H9 (cell line): ENCODE data around the gene NEBL. TPM values are rescaled to one million over a fixed set of nuclear protein-coding genes. Genes with fewer than 3 reads are reported as not detected.

Experiments used
- DNase-seq: peaks from one replicate; pipeline ENCODE4 v3.0.0-alpha.2; 2017
- H2AFZ ChIP-seq: one replicate; pipeline ENCODE4 v1.6.1; 2013; ENCODE audit warnings: mild to moderate bottlenecking, low read length, control low read depth, moderate library complexity
- H2AK5ac ChIP-seq: 2 replicates; pipeline ENCODE4 v1.6.1; 2013; ENCODE audit warnings: low read length, control low read depth, mixed read lengths; ENCODE audit not compliant: insufficient read length
- H2BK120ac ChIP-seq: one replicate; pipeline ENCODE4 v1.6.1; 2013; ENCODE audit warnings: low read depth, mild to moderate bottlenecking, low read length, control low read depth, inconsistent platforms; ENCODE audit not compliant: poor library complexity, severe bottlenecking
- H2BK12ac ChIP-seq: 2 replicates; pipeline ENCODE4 v1.6.1; 2013; ENCODE audit warnings: low read length, control low read depth, mixed read lengths, low read depth; ENCODE audit not compliant: insufficient read length
- H2BK15ac ChIP-seq: 2 replicates; pipeline ENCODE4 v1.6.1; 2013; ENCODE audit warnings: low read depth, low read length, control low read depth
- H2BK20ac ChIP-seq: one replicate; pipeline ENCODE4 v1.6.1; 2013; ENCODE audit warnings: low read depth, mild to moderate bottlenecking, low read length, control low read depth, inconsistent platforms; ENCODE audit not compliant: poor library complexity, severe bottlenecking
- H2BK5ac ChIP-seq: 2 replicates; pipeline ENCODE4 v1.6.1; 2013; ENCODE audit warnings: low read length, control low read depth, mixed read lengths; ENCODE audit not compliant: insufficient read length
- H3K14ac ChIP-seq: 2 replicates; pipeline ENCODE4 v1.6.1; 2013; ENCODE audit warnings: low read length, control low read depth; ENCODE audit not compliant: insufficient read depth
- H3K18ac ChIP-seq: 2 replicates; pipeline ENCODE4 v1.6.1; 2013; ENCODE audit warnings: low read depth, mild to moderate bottlenecking, mixed read lengths, low read length, control low read depth; ENCODE audit not compliant: insufficient read length
- H3K23ac ChIP-seq: 2 replicates; pipeline ENCODE4 v1.6.1; 2013; ENCODE audit warnings: low read length, control low read depth, mixed read lengths, low read depth; ENCODE audit not compliant: insufficient read length
- H3K23me2 ChIP-seq: 2 replicates; pipeline ENCODE4 v1.6.1; 2013; ENCODE audit warnings: low read depth, mild to moderate bottlenecking, mixed read lengths, low read length, control low read depth; ENCODE audit not compliant: insufficient read length, poor library complexity, severe bottlenecking
- H3K27ac ChIP-seq: 2 replicates; pipeline ENCODE4 v1.5.1; 2013; ENCODE audit warnings: low read length, control low read depth, mixed read lengths, low read depth; ENCODE audit not compliant: insufficient read length
- H3K27me3 ChIP-seq: 2 replicates; pipeline ENCODE4 v1.6.1; 2013; ENCODE audit warnings: low read length, control low read depth, inconsistent platforms; ENCODE audit not compliant: insufficient read depth
- H3K4ac ChIP-seq: 2 replicates; pipeline ENCODE4 v1.6.1; 2013; ENCODE audit warnings: low read depth, mild to moderate bottlenecking, control low read depth, inconsistent platforms, low read length, moderate library complexity
- H3K4me1 ChIP-seq: 2 replicates; pipeline ENCODE4 v1.6.1; 2013; ENCODE audit warnings: low read length, control low read depth, inconsistent platforms; ENCODE audit not compliant: insufficient read depth
- H3K4me2 ChIP-seq: 2 replicates; pipeline ENCODE4 v1.6.1; 2013; ENCODE audit warnings: low read length, control low read depth, mixed read lengths; ENCODE audit not compliant: insufficient read length, insufficient read depth
- H3K56ac ChIP-seq: 2 replicates; pipeline ENCODE4 v1.6.1; 2013; ENCODE audit warnings: low read depth, mild to moderate bottlenecking, mixed read lengths, low read length, control low read depth; ENCODE audit not compliant: insufficient read length
- H3K79me1 ChIP-seq: 2 replicates; pipeline ENCODE4 v1.6.1; 2013; ENCODE audit warnings: low read depth, mild to moderate bottlenecking, moderate library complexity, low read length, control low read depth, inconsistent platforms; ENCODE audit not compliant: insufficient read depth, poor library complexity, severe bottlenecking
- H3K79me2 ChIP-seq: 2 replicates; pipeline ENCODE4 v1.6.1; 2013; ENCODE audit warnings: low read length, control low read depth, inconsistent platforms; ENCODE audit not compliant: insufficient read depth
- H3K9ac ChIP-seq: 2 replicates; pipeline ENCODE4 v1.6.1; 2013; ENCODE audit warnings: low read length, control low read depth, mixed read lengths; ENCODE audit not compliant: insufficient read length; ENCODE audit errors: extremely low read depth
- H3K9me3 ChIP-seq: one replicate; pipeline ENCODE4 v1.6.1; 2013; ENCODE audit warnings: low read depth, low read length, inconsistent platforms; ENCODE audit not compliant: control insufficient read depth
- H3T11ph ChIP-seq: one replicate; pipeline ENCODE4 v1.6.1; 2013; ENCODE audit warnings: mild to moderate bottlenecking, low read length, control low read depth, inconsistent platforms
- H4K20me1 ChIP-seq: one replicate; pipeline ENCODE4 v1.6.1; 2013; ENCODE audit not compliant: control insufficient read depth, insufficient read length, insufficient read depth
- H4K5ac ChIP-seq: 2 replicates; pipeline ENCODE4 v1.6.1; 2013; ENCODE audit warnings: low read depth, mild to moderate bottlenecking, mixed read lengths, low read length, control low read depth; ENCODE audit not compliant: insufficient read length
- H4K8ac ChIP-seq: replicated peaks from 2 replicates; pipeline ENCODE4 v1.6.1; 2013; ENCODE audit warnings: low read length, control low read depth, mixed read lengths, low read depth; ENCODE audit not compliant: insufficient read length
- H4K91ac ChIP-seq: 2 replicates; pipeline ENCODE4 v1.6.1; 2013; ENCODE audit warnings: low read depth, mild to moderate bottlenecking, moderate library complexity, mixed read lengths, low read length, control low read depth; ENCODE audit not compliant: insufficient read length
- H3K27ac Mint-ChIP-seq, 3 experiments: 2 replicates in 2 of 3; 3 replicates in 1 of 3; pipeline ENCODE4 v1.8.0; 2020 to 2021; ENCODE audit warnings: mixed read lengths in 3 of 3, mild to moderate bottlenecking in 1 of 3, moderate library complexity in 1 of 3
- H3K27me3 Mint-ChIP-seq: 2 replicates; pipeline ENCODE4 v1.8.0; 2021; ENCODE audit warnings: low read depth, mild to moderate bottlenecking, moderate library complexity, mixed read lengths
- H3K36me3 Mint-ChIP-seq, 3 experiments: 2 replicates in 2 of 3; 3 replicates in 1 of 3; pipeline ENCODE4 v1.8.0; 2020 to 2021; ENCODE audit warnings: low read depth in 3 of 3, mixed read lengths in 3 of 3; ENCODE audit not compliant: insufficient read depth in 1 of 3
- H3K4me1 Mint-ChIP-seq, 2 experiments: 2 replicates each; pipeline ENCODE4 v1.8.0; 2020; ENCODE audit warnings: mixed read lengths in 2 of 2
- H3K4me3 Mint-ChIP-seq, 2 experiments: 2 replicates in 1 of 2; 3 replicates in 1 of 2; pipeline ENCODE4 v1.8.0; 2020 to 2021; ENCODE audit warnings: mild to moderate bottlenecking in 2 of 2, mixed read lengths in 2 of 2, moderate library complexity in 1 of 2
- H3K9me3 Mint-ChIP-seq, 2 experiments: 2 replicates in 1 of 2; 3 replicates in 1 of 2; pipeline ENCODE4 v1.8.0; 2020; ENCODE audit warnings: mild to moderate bottlenecking in 2 of 2, mixed read lengths in 2 of 2, moderate library complexity in 1 of 2
- CTCF ChIP-seq: fragments of 200-600 bp; sonication (generic); conservative IDR thresholded peaks from 3 replicates; pipeline ENCODE4 v1.8.0; 2021; ENCODE audit warnings: antibody characterized with exemption, mild to moderate bottlenecking
- WGBS: extraction: QIAGEN DNeasy Blood & Tissue Kit; methylation state at CpG from one replicate; pipeline ENCODE4 v1.1.7; 2013; ENCODE audit warnings: missing lambda C conversion rate, low lambda C conversion rate, mixed read lengths; ENCODE audit not compliant: insufficient read length; ENCODE audit errors: extremely low coverage; 5-methylcytosine and 5-hydroxymethylcytosine counted together
- total RNA-seq: library from RNA; stranded (reverse); gene quantifications from 2 replicates; pipeline ENCODE4 v1.2.1, GENCODE V29; 2021

The NEBL gene
- total RNA-seq, 1 experiment from 2014 or later, result 20.9 TPM

GRCh38 chr10:20748551-20748950, 148.6 kb downstream of the NEBL start:
- Histone ChIP-seq H3K27ac (no peak overlapping the region), H2AK5ac (no peak overlapping the region), H3K4ac (no peak overlapping the region), H4K8ac (no peak overlapping the region), H4K5ac (no peak overlapping the region), H2BK5ac (no peak overlapping the region), H3K9me3 (no peaks in the 10 kb centered on the region), H2BK12ac (no peak overlapping the region), H3T11ph (no peak overlapping the region), H4K91ac (no peak overlapping the region), H2BK15ac (no peak overlapping the region), H3K9ac (no peak overlapping the region), H3K4me2 (no peak overlapping the region), H2BK120ac (no peak overlapping the region), H3K18ac (no peak overlapping the region), H3K79me1 (no peaks in the 10 kb centered on the region), H2AFZ (no peak overlapping the region), H4K20me1 (no peaks in the 10 kb centered on the region), H3K79me2 (no peaks in the 10 kb centered on the region), H3K56ac (no peak overlapping the region), H2BK20ac (no peak overlapping the region), H3K27me3 (no peaks in the 10 kb centered on the region), H3K14ac (no peak overlapping the region), H3K23ac (no peak overlapping the region), H3K23me2 (no peaks in the 10 kb centered on the region), H3K4me1 (no peaks in the 10 kb centered on the region)
- no peak for TF ChIP-seq CTCF
- WGBS, result no CpG with 5 or more reads among the region's 2 CpGs
- DNase-seq, result no peak
- Mint-ChIP-seq H3K9me3 (peaks cover 14 to 16% of the 10 kb centered on the region in 2 experiments), H3K27ac (no peak overlapping the region), H3K27me3 (no peaks in the 10 kb centered on the region), H3K4me3 (no peak overlapping the region), H3K36me3 (peaks cover 3 to 16% (median 13%) of the 10 kb centered on the region in 3 experiments; a peak in 5 of 7 replicates), H3K4me1 (peaks cover 0 to 3% of the 10 kb centered on the region in 2 experiments; a peak in 2 of 4 replicates)
